Measurements from ENCODE around the gene TMSB4X. TPM values are rescaled to one million over a fixed set of nuclear protein-coding genes. Genes with fewer than 3 reads are reported as not detected.
"Not testable (repeated sequence)": the region's sequence is repeated elsewhere in the genome, so short reads cannot be mapped to it uniquely, and the experiment has no call there.

The TMSB4X gene
- total RNA-seq, 1 experiment from 2014 or later = 1,177 TPM

- H3K4me3 ChIP-seq = no peak overlapping the region
- H3K9me3 ChIP-seq = no peaks in the 10 kb centered on the region
Measured at GRCh38 chrX:12970691-12971202, 4.2 kb upstream of the TMSB4X start.

GRCh38 chrX:12971282-12972003 lies 3.5 kb upstream of the TMSB4X start:
- no peak overlapping the region for H3K4me3 ChIP-seq
- no peak for DNase-seq
- no peaks in the 10 kb centered on the region for H3K9me3 ChIP-seq
- H3K27me3 ChIP-seq = no peaks in the 10 kb centered on the region
- H3K36me3 ChIP-seq = peaks cover 14% of the 10 kb centered on the region

More at GRCh38 chrX:12970691-12971202, 4.2 kb upstream of the TMSB4X start:
- no peak for DNase-seq
- H3K27me3 ChIP-seq = no peaks in the 10 kb centered on the region
- peaks cover 7% of the 10 kb centered on the region for H3K36me3 ChIP-seq

GRCh38 chrX:12972243-12972642 lies 2.7 kb upstream of the TMSB4X start:
- Histone ChIP-seq H3K4me3 (no peak overlapping the region), H3K36me3 (peaks cover 19% of the 10 kb centered on the region), H3K9me3 (no peaks in the 10 kb centered on the region), H3K27me3 (no peaks in the 10 kb centered on the region)
- no peak for DNase-seq

GRCh38 chrX:12972878-12973560 lies 1.9 kb upstream of the TMSB4X start:
- no peak for DNase-seq
- Histone ChIP-seq H3K4me3 (no peak overlapping the region), H3K27me3 (no peaks in the 10 kb centered on the region), H3K36me3 (peaks cover 25% of the 10 kb centered on the region), H3K9me3 (no peaks in the 10 kb centered on the region)

- H3K36me3 ChIP-seq = peaks cover 25% of the 10 kb centered on the region
- H3K4me3 ChIP-seq = no peak overlapping the region
- no peaks in the 10 kb centered on the region for H3K9me3 ChIP-seq
- no peak for DNase-seq
- no peaks in the 10 kb centered on the region for H3K27me3 ChIP-seq
Measured at GRCh38 chrX:12973561-12974304, 1.2 kb upstream of the TMSB4X start.

- H3K36me3 ChIP-seq = peaks cover 25% of the 10 kb centered on the region
- H3K9me3 ChIP-seq = no peaks in the 10 kb centered on the region
- H3K4me3 ChIP-seq = peak overlapping the region; percentile 96
- H3K27me3 ChIP-seq = no peaks in the 10 kb centered on the region
- DNase-seq = peak; percentile 67
Measured at GRCh38 chrX:12974305-12974795, 560 bp upstream of the TMSB4X start.

- no peaks in the 10 kb centered on the region for H3K9me3 ChIP-seq
- H3K36me3 ChIP-seq = peaks cover 25% of the 10 kb centered on the region
- DNase-seq = peak; percentile 38
- H3K27me3 ChIP-seq = no peaks in the 10 kb centered on the region
- peak overlapping the region; percentile 96 for H3K4me3 ChIP-seq
Measured at GRCh38 chrX:12975670-12975965, 708 bp downstream of the TMSB4X start.

- Histone ChIP-seq H3K27me3 (no peaks in the 10 kb centered on the region), H3K9me3 (no peaks in the 10 kb centered on the region), H3K36me3 (peaks cover 25% of the 10 kb centered on the region), H3K4me3 (peak overlapping the region; percentile 96)
- peak; percentile 56 for DNase-seq
Measured at GRCh38 chrX:12975991-12976558, 1.2 kb downstream of the TMSB4X start.

- not testable (repeated sequence) for H3K27me3 ChIP-seq, H3K9me3 ChIP-seq, DNase-seq
- Histone ChIP-seq H3K36me3 (peaks cover 25% of the 10 kb centered on the region), H3K4me3 (peak overlapping the region; percentile 96)
Measured at GRCh38 chrX:12976819-12977732, 2.2 kb downstream of the TMSB4X start.

- no peaks in the 10 kb centered on the region for H3K9me3 ChIP-seq
- no peaks in the 10 kb centered on the region for H3K27me3 ChIP-seq
- H3K36me3 ChIP-seq = peaks cover 25% of the 10 kb centered on the region
- no peak for DNase-seq
- H3K4me3 ChIP-seq = peak overlapping the region; percentile 96
Measured at GRCh38 chrX:12977761-12978204, 2.9 kb downstream of the TMSB4X start.

GRCh38 chrX:12978205-12979025 lies 3.5 kb downstream of the TMSB4X start:
- peak overlapping the region; percentile 96 for H3K4me3 ChIP-seq
- DNase-seq = peak; percentile 48

GRCh38 chrX:12979026-12979607 lies 4.2 kb downstream of the TMSB4X start:
- no peak for DNase-seq
- Histone ChIP-seq H3K4me3 (no peak overlapping the region), H3K36me3 (peaks cover 25% of the 10 kb centered on the region), H3K9me3 (no peaks in the 10 kb centered on the region), H3K27me3 (no peaks in the 10 kb centered on the region)

More at GRCh38 chrX:12978205-12979025, 3.5 kb downstream of the TMSB4X start:
- Histone ChIP-seq H3K27me3 (no peaks in the 10 kb centered on the region), H3K36me3 (peaks cover 25% of the 10 kb centered on the region), H3K9me3 (no peaks in the 10 kb centered on the region)

- H3K4me3 ChIP-seq = no peak overlapping the region
- H3K36me3 ChIP-seq = peaks cover 25% of the 10 kb centered on the region
- DNase-seq = no peak
- H3K27me3 ChIP-seq = no peaks in the 10 kb centered on the region
- no peaks in the 10 kb centered on the region for H3K9me3 ChIP-seq
Measured at GRCh38 chrX:12979616-12980015, 4.7 kb downstream of the TMSB4X start.

GRCh38 chrX:12980039-12980438 lies 5.1 kb downstream of the TMSB4X start:
- not testable (repeated sequence) for DNase-seq, H3K4me3 ChIP-seq, H3K27me3 ChIP-seq, H3K9me3 ChIP-seq
- peaks cover 25% of the 10 kb centered on the region for H3K36me3 ChIP-seq

- no peak for DNase-seq
- H3K4me3 ChIP-seq = no peak overlapping the region
- H3K36me3 ChIP-seq = peaks cover 9% of the 10 kb centered on the region
- no peaks in the 10 kb centered on the region for H3K27me3 ChIP-seq
- H3K9me3 ChIP-seq = no peaks in the 10 kb centered on the region
Measured at GRCh38 chrX:12981880-12982279, 7.0 kb downstream of the TMSB4X start.
